GM23248 (cell line): Measurements from ENCODE around the gene GMEB2. TPM values are rescaled to one million over a fixed set of nuclear protein-coding genes. Genes with fewer than 3 reads are reported as not detected.

Experiments
- DNase-seq: peaks from one replicate; pipeline ENCODE4 v3.0.0-alpha.2; 2015
- H2AFZ ChIP-seq: fragments of 200-600 bp; sonication (generic); 2 replicates; pipeline ENCODE4 v1.6.1; 2016; ENCODE audit warnings: antibody characterized with exemption
- H3F3A ChIP-seq: fragments of 200-600 bp; sonication (generic); 2 replicates; pipeline ENCODE4 v1.6.1; 2016; ENCODE audit warnings: mild to moderate bottlenecking, antibody characterized with exemption, mixed run types; ENCODE audit not compliant: insufficient read depth
- H3K27ac ChIP-seq: fragments of 200-600 bp; sonication (generic); 2 replicates; pipeline ENCODE4 v1.5.1; 2016; ENCODE audit warnings: mild to moderate bottlenecking
- H3K27me3 ChIP-seq: fragments of 200-600 bp; sonication (generic); replicated peaks from 2 replicates; pipeline ENCODE4 v1.6.1; 2016; ENCODE audit warnings: mild to moderate bottlenecking; ENCODE audit not compliant: insufficient read depth
- H3K36me3 ChIP-seq: fragments of 200-600 bp; sonication (generic); 2 replicates; pipeline ENCODE4 v1.6.1; 2016; ENCODE audit warnings: low read depth, mild to moderate bottlenecking
- H3K4me1 ChIP-seq: fragments of 200-600 bp; sonication (generic); 2 replicates; pipeline ENCODE4 v1.6.1; 2016; ENCODE audit warnings: mild to moderate bottlenecking; ENCODE audit not compliant: insufficient read depth
- H3K4me2 ChIP-seq: fragments of 200-600 bp; sonication (generic); one replicate; pipeline ENCODE4 v1.6.1; 2016; ENCODE audit warnings: mild to moderate bottlenecking; ENCODE audit not compliant: unreplicated experiment
- H3K4me3 ChIP-seq: fragments of 200-600 bp; sonication (generic); 2 replicates; pipeline ENCODE4 v1.5.1; 2016; ENCODE audit warnings: mild to moderate bottlenecking
- H3K79me2 ChIP-seq: fragments of 200-600 bp; sonication (generic); 2 replicates; pipeline ENCODE4 v1.6.1; 2016; ENCODE audit warnings: mild to moderate bottlenecking; ENCODE audit not compliant: insufficient read depth
- H3K9ac ChIP-seq: fragments of 200-600 bp; sonication (generic); 2 replicates; pipeline ENCODE4 v1.6.1; 2016; ENCODE audit warnings: mild to moderate bottlenecking
- H3K9me2 ChIP-seq: fragments of 200-600 bp; sonication (generic); 2 replicates; pipeline ENCODE4 v1.6.1; 2016; ENCODE audit warnings: mixed run types, mild to moderate bottlenecking, moderate library complexity; ENCODE audit not compliant: insufficient read depth
- H3K9me3 ChIP-seq: fragments of 200-600 bp; sonication (generic); one replicate; pipeline ENCODE4 v1.6.1; 2017; ENCODE audit warnings: low read depth
- H4K20me1 ChIP-seq: fragments of 200-600 bp; sonication (generic); 2 replicates; pipeline ENCODE4 v1.6.0; 2016; ENCODE audit not compliant: insufficient read depth
- EZH2 ChIP-seq: fragments of 200-600 bp; sonication (generic); IDR thresholded peaks from 2 replicates; pipeline ENCODE4 v1.6.1; 2018; ENCODE audit warnings: antibody characterized with exemption, mild to moderate bottlenecking; ENCODE audit not compliant: insufficient read depth, poor library complexity, severe bottlenecking
- EZH2phosphoT487 ChIP-seq: fragments of 200-600 bp; sonication (generic); IDR thresholded peaks from 2 replicates; pipeline ENCODE4 v1.6.1; 2018; ENCODE audit warnings: antibody characterized with exemption, moderate library complexity, mild to moderate bottlenecking, low read depth; ENCODE audit not compliant: insufficient read depth
- WGBS, 2 experiments: methylation state at CpG; one replicate each; pipeline ENCODE4 v1.1.6; 2015 to 2017; ENCODE audit warnings: low lambda C conversion rate in 2 of 2, low coverage in 1 of 2; ENCODE audit errors: missing lambda C conversion rate in 2 of 2; 5-methylcytosine and 5-hydroxymethylcytosine counted together
- in situ Hi-C: fragments of 300-500 bp; cut with MboI; formaldehyde crosslinking; loops from 2 replicates; pipeline ENCODE4 v1.15.0; 2020
- polyA plus RNA-seq: library from polyadenylated mRNA; unstranded; fragments of >200 nt; fragmentation: Nextera tagmentation; extraction: Ambion mirVana; gene quantifications from 2 replicates; pipeline ENCODE4 v1.2.1, GENCODE V29; 2016
- total RNA-seq: library from RNA; depleted of rRNA; stranded (reverse); fragments of >200 nt; shearing (Covaris generic); gene quantifications from 2 replicates; pipeline ENCODE4 v1.2.3, GENCODE V29; 2014

GMEB2 gene
- total and polyA plus RNA-seq, 2 experiments from 2014 or later: 7.8 to 13.6 TPM

DNA sequence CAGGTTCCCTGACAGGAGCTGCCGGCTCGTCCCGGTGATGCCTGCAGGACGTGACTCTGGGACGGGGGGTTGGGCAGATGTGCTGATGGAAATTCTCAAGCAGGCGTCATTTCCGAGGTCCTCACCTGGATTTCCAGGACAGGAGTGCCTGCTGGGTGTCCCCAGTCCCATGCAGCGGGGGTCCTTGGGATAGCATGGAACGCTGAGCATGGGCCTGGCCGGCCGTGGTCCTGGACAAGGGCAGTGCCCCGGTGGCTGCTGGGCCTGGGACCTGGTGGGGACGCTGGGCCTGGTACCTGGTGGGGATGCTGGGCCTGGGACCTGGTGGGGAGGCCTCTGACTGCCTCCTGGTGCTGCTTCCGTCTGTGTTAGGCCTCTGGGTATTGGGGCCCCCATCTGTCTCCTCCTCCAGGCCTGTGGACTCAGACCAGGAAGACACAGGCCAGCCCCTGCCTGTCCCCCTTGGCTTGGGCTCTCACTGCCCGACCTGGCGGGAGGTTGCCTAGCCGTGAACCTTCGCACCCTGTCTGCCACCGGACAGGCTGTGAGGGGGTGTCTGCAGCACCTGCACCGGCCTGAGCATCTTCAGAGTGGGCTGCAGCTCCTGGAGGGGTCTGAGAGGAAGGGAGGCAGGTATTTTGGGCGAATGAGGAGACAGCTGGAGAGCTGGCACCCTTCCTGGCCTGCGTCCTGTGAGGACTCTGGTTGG lies 37.4 kb upstream of the GMEB2 start:
- Histone ChIP-seq H3K79me2 (peaks cover 50% of the 10 kb centered on the region), H3F3A (peaks cover 3% of the 10 kb centered on the region; the same call in 1 of the 2 replicates), H3K4me3 (no peak overlapping the region), H2AFZ (no peak overlapping the region), H3K27ac (no peak overlapping the region), H3K4me1 (peaks cover 3% of the 10 kb centered on the region), H3K36me3 (no peaks in the 10 kb centered on the region; the same call in 1 of the 2 replicates), H4K20me1 (no peaks in the 10 kb centered on the region), H3K4me2 (no peak overlapping the region), H3K9ac (no peak overlapping the region), H3K9me2 (no peaks in the 10 kb centered on the region), H3K27me3 (no peaks in the 10 kb centered on the region), H3K9me3 (no peaks in the 10 kb centered on the region)
- DNase-seq: no peak
- in situ Hi-C loops: no loop called here
- TF ChIP-seq EZH2 (no peak), EZH2phosphoT487 (no peak)
- WGBS, 2 experiments: 93 to 94% methylated on average over 16 to 21 of the region's 22 CpGs

DNA sequence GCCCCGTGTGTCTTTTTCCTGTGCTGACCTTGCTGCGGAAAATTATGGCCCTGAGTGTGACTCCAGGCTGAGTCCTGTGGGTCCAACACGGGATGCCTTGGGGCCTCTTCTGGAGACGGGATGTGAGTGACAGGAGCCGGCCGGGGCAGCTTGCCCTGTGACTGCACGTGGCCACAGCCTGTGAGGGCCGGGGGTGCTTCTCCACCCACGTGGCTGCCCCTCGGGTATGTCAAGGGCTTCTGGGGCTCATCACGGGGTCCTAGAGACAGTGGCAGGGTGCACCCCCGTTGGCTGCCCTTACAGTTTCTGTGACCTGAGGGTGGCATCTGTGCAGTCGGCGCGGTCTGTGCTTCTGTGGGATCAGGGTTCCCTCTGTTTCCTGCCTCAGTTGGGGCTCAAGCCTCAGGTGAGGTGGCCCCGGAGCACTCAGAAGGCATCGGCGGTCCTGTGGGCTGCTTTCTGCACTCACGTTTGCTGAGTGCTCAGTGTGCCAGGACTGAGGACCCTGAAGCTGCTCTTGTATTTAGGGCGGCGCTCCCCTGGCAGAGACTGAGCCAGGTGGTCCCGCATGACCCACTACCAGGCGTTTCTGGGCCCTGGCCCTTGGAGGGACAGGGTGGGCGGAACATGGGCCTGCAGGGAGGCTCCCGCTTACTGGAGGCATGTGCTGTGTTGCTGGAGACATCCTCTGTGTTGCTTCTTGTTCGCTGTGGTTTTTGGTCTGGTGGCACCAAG lies 36.6 kb upstream of the GMEB2 start:
- no peak overlapping the region for H2AFZ ChIP-seq
- H3K9ac ChIP-seq: no peak overlapping the region
- H3K9me3 ChIP-seq: no peaks in the 10 kb centered on the region
- no peaks in the 10 kb centered on the region for H4K20me1 ChIP-seq
- no peaks in the 10 kb centered on the region for H3K9me2 ChIP-seq
- H3K4me2 ChIP-seq: no peak overlapping the region
- H3K79me2 ChIP-seq: peaks cover 55% of the 10 kb centered on the region
- no peaks in the 10 kb centered on the region for H3K27me3 ChIP-seq
- peaks cover 7% of the 10 kb centered on the region; the same call in 1 of the 2 replicates for H3F3A ChIP-seq
- H3K36me3 ChIP-seq: no peaks in the 10 kb centered on the region
- in situ Hi-C loops: no loop called here
- H3K4me1 ChIP-seq: peaks cover 5% of the 10 kb centered on the region
- H3K4me3 ChIP-seq: no peak overlapping the region
- WGBS, 2 experiments: 90 to 91% methylated on average over 26 of the region's 26 CpGs
- no peak for TF ChIP-seq EZH2phosphoT487
- TF ChIP-seq EZH2: no peak
- H3K27ac ChIP-seq: no peak overlapping the region
- no peak for DNase-seq

DNA sequence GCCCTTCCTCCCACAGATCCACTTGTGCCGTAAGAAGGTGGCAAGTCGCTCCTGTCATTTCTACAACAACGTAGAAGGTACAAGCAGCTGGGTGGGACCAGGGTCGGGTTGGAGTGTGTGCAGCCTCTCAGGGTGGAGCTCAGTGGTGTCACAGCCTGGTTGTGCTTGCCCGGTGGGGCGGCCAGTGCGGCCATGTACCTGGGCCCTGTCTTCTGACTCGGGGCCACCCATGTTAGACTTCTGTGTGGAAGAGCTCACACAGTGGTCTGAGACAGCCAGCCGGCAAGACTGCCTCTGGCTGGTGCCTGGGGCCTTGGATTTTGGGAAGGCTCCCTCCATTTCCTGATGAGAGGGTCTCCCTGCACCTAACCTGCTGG lies 35.9 kb upstream of the GMEB2 start:
- H4K20me1 ChIP-seq: no peaks in the 10 kb centered on the region
- peaks cover 6% of the 10 kb centered on the region for H3K4me1 ChIP-seq
- TF ChIP-seq EZH2phosphoT487: no peak
- no peak for TF ChIP-seq EZH2
- H3F3A ChIP-seq: peaks cover 7% of the 10 kb centered on the region; the same call in 1 of the 2 replicates
- no peaks in the 10 kb centered on the region for H3K36me3 ChIP-seq
- in situ Hi-C loops: no loop called here
- H3K4me2 ChIP-seq: no peak overlapping the region
- peaks cover 55% of the 10 kb centered on the region for H3K79me2 ChIP-seq
- H3K9me2 ChIP-seq: no peaks in the 10 kb centered on the region
- H3K27me3 ChIP-seq: no peaks in the 10 kb centered on the region
- H2AFZ ChIP-seq: no peak overlapping the region
- 82 to 86% methylated on average over 9 of the region's 9 CpGs for WGBS, 2 experiments
- no peak overlapping the region for H3K9ac ChIP-seq
- DNase-seq: no peak
- H3K9me3 ChIP-seq: no peaks in the 10 kb centered on the region
- H3K4me3 ChIP-seq: no peak overlapping the region
- no peak overlapping the region for H3K27ac ChIP-seq

DNA sequence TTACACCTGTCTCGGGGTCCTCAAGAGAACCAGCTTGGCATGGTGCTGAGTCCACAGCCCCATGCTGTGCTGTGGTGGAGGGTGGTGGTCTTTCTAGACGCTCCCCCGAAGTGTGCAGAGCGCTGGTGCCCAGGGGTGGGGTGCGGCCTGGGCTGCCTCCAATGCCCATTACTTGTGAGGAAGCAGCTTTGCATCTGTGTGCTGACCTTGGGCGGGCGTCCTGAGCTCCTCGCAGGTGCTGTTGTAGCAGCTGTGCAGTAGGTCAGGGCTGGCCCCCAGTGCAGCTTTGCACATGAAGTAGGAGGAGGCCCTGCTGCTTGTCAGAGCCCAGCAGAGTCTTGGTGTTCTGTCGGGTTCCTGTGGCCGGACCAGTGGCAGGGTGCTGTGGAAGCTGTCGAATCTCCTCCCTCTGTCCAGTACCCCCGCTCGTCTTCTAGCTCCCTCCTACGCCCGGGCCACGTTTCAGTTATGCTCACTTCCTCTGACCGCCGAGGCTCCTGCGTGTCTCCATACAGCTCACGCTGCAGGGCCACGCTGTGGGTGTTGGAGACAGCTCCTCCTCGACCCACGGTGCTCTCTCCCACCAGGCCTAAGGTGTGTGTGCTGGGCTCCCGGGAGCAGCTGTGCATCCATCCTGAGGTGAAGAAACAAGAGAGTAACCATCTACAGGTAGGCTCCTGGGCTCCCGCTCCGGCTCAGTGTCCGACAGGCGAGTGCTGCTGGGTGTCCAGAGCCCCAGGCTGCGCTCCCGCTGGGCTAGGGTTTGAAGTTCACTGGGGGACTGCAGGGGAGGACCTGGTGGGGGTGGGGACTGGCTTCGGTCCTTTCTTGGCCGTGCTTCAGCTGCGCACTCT lies 35.3 kb upstream of the GMEB2 start:
- DNase-seq: no peak
- no peak overlapping the region for H3K27ac ChIP-seq
- no peaks in the 10 kb centered on the region for H3K27me3 ChIP-seq
- TF ChIP-seq EZH2phosphoT487 (no peak), EZH2 (no peak)
- no peaks in the 10 kb centered on the region for H3K9me2 ChIP-seq
- H3K36me3 ChIP-seq: no peaks in the 10 kb centered on the region
- in situ Hi-C loops: no loop called here
- peaks cover 7% of the 10 kb centered on the region; the same call in 1 of the 2 replicates for H3F3A ChIP-seq
- no peak overlapping the region for H3K9ac ChIP-seq
- no peaks in the 10 kb centered on the region for H4K20me1 ChIP-seq
- H3K4me2 ChIP-seq: no peak overlapping the region
- 91 to 94% methylated on average over 30 to 33 of the region's 33 CpGs for WGBS, 2 experiments
- H3K79me2 ChIP-seq: peaks cover 55% of the 10 kb centered on the region
- no peak overlapping the region for H2AFZ ChIP-seq
- no peak overlapping the region for H3K4me3 ChIP-seq
- H3K9me3 ChIP-seq: no peaks in the 10 kb centered on the region
- H3K4me1 ChIP-seq: peaks cover 12% of the 10 kb centered on the region
